K562 (cell line): ENCODE data around the gene BTBD18. TPM values are rescaled to one million over a fixed set of nuclear protein-coding genes. Genes with fewer than 3 reads are reported as not detected.

Source experiments
- ADNP ChIP-seq: fragments of 200-800 bp; sonication (Bioruptor generic); IDR thresholded peaks from 2 replicates; pipeline ENCODE4 v1.6.1; 2016; ENCODE audit warnings: missing genetic modification characterization, missing compliant biosample characterization
- CCAR2 ChIP-seq: fragments of 200-400 bp; formaldehyde crosslinking; IDR thresholded peaks from 2 replicates; pipeline ENCODE4 v1.6.1; 2017; ENCODE audit warnings: mild to moderate bottlenecking, low read depth, low read length
- FOXK2 ChIP-seq, 2 experiments: fragments of 450-650 bp; IDR thresholded peaks in 1 of 2; conservative IDR thresholded peaks in 1 of 2; 2 replicates each; pipeline ENCODE4 v1.6.1; 2016; ENCODE audit warnings: low read depth in 2 of 2, mild to moderate bottlenecking in 1 of 2
- GTF2A2 ChIP-seq: IDR thresholded peaks from 2 replicates; pipeline ENCODE4 v1.6.1; 2016; ENCODE audit warnings: mild to moderate bottlenecking, missing genetic modification characterization, missing compliant biosample characterization
- HDAC3 ChIP-seq: fragments of 450-650 bp; IDR thresholded peaks from 2 replicates; pipeline ENCODE4 v1.6.1; 2018; ENCODE audit warnings: borderline replicate concordance, mild to moderate bottlenecking, moderate library complexity; ENCODE audit not compliant: partially characterized antibody
- HSF4 ChIP-seq: fragments of 250-450 bp; sonication (Bioruptor Pico); IDR thresholded peaks from 2 replicates; pipeline ENCODE4 v2.1.2; 2022; ENCODE audit warnings: mild to moderate bottlenecking, moderate library complexity, borderline replicate concordance
- NCOA2 ChIP-seq, 2 experiments: fragments of 450-650 bp; IDR thresholded peaks; 2 replicates each; pipeline ENCODE4 v1.6.1; 2018; ENCODE audit warnings: mild to moderate bottlenecking in 2 of 2, moderate library complexity in 1 of 2; ENCODE audit not compliant: partially characterized antibody in 2 of 2
- NR2C2 ChIP-seq, 2 experiments: fragments of 200-800 bp in 1 of 2; sonication (Bioruptor generic) in 1 of 2; sonication (generic) in 1 of 2; formaldehyde crosslinking in 1 of 2; IDR thresholded peaks; 2 replicates each; pipeline versions ENCODE4 v1.6.1 to v1.8.0; 2016 to 2022; ENCODE audit warnings: mild to moderate bottlenecking in 1 of 2, missing compliant biosample characterization in 1 of 2, missing genetic modification characterization in 1 of 2, missing genetic modification reagents in 1 of 2
- SNRNP70 ChIP-seq: fragments of 200-400 bp; formaldehyde crosslinking; optimal IDR thresholded peaks from 2 replicates; pipeline ENCODE3; 2017; ENCODE audit warnings: low read depth, low read length
- STAT6 ChIP-seq: sonication (generic); formaldehyde crosslinking; IDR thresholded peaks from 2 replicates; pipeline ENCODE4 v1.8.1; 2023; ENCODE audit warnings: mild to moderate bottlenecking, missing genetic modification reagents
- TCF15 ChIP-seq: fragments of 250-450 bp; sonication (Bioruptor Pico); IDR thresholded peaks from 2 replicates; pipeline ENCODE4 v1.8.0; 2022; ENCODE audit warnings: moderate library complexity, mild to moderate bottlenecking, inconsistent platforms
- ZNF140 ChIP-seq: fragments of 250-450 bp; sonication (Bioruptor Pico); IDR thresholded peaks from 2 replicates; pipeline ENCODE4 v1.8.0; 2021; ENCODE audit warnings: moderate library complexity, mild to moderate bottlenecking, inconsistent platforms
- ZNF277 ChIP-seq: fragments of 250-450 bp; sonication (Bioruptor Pico); IDR thresholded peaks from 2 replicates; pipeline ENCODE4 v1.8.0; 2022; ENCODE audit warnings: inconsistent platforms, mild to moderate bottlenecking, moderate library complexity, borderline replicate concordance
- ZNF398 ChIP-seq: fragments of 250-450 bp; sonication (Bioruptor Pico); IDR thresholded peaks from 2 replicates; pipeline ENCODE4 v1.8.0; 2021; ENCODE audit warnings: moderate library complexity, mild to moderate bottlenecking, inconsistent platforms
- ZNF444 ChIP-seq: fragments of 250-450 bp; sonication (Bioruptor Pico); IDR thresholded peaks from 2 replicates; pipeline ENCODE4 v1.4.0; 2020; ENCODE audit warnings: mild to moderate bottlenecking, moderate library complexity
- ZNF655 ChIP-seq: fragments of 250-450 bp; sonication (Bioruptor Pico); IDR thresholded peaks from 2 replicates; pipeline ENCODE4 v1.5.0; 2021
- ZNF780A ChIP-seq: fragments of 250-450 bp; sonication (Bioruptor Pico); IDR thresholded peaks from 2 replicates; pipeline ENCODE4 v1.5.0; 2021; ENCODE audit warnings: mild to moderate bottlenecking
- polyA plus RNA-seq, 8 experiments: library from polyadenylated mRNA; depleted of rRNA in 4 of 8; stranded (reverse) in 5 of 8; unstranded in 3 of 8; fragments of >200 nt; fragmentation: Nextera tagmentation in 2 of 8; fragmentation: Illumina TruSeq in 1 of 8; extraction: Ambion mirVana in 2 of 8; extraction: Trizol in 1 of 8; gene quantifications; 2 replicates each; pipeline versions ENCODE4 v1.2.1 to v1.2.3, GENCODE V29; 2011 to 2014; ENCODE audit warnings: inconsistent platforms in 1 of 8, missing spikeins in 1 of 8
- total RNA-seq, 7 experiments: library from RNA; depleted of rRNA in 6 of 7; stranded (reverse); fragments of >200 nt in 6 of 7; fragmentation: Illumina TruSeq in 2 of 7; extraction: Trizol in 2 of 7; gene quantifications; 2 replicates each; pipeline versions ENCODE4 v1.2.1 to v1.2.3, GENCODE V29; 2011 to 2021; ENCODE audit warnings: low replicate concordance in 1 of 7

BTBD18 gene
- total and polyA plus RNA-seq, 9 of the 15 experiments (the other 6 are each of a cell fraction or from before 2014, with no cell fraction given), result 0.06 TPM; not detected in 8

- TF ChIP-seq STAT6 (CRISPR knock-in tag), result no peak
- no peak for TF ChIP-seq ZNF444 (CRISPR knock-in tag)
- no peak for TF ChIP-seq ZNF398 (CRISPR knock-in tag)
- TF ChIP-seq NCOA2 (IDR thresholded peaks at IDR 0.05; ENCODE audit: partially characterized antibody in 2 of 2), result no peak
- no peak for TF ChIP-seq SNRNP70
- no peak for TF ChIP-seq ZNF655 (CRISPR knock-in tag)
- TF ChIP-seq TCF15 (CRISPR knock-in tag), result no peak
- TF ChIP-seq ZNF140, result no peak
- TF ChIP-seq FOXK2 (conservative IDR thresholded peaks at IDR 0.05 in 1 of 2, IDR thresholded peaks at IDR 0.05 in 1 of 2; ENCODE audit: low read depth in 2 of 2), result peak; percentile 60 to 72; a peak in 2 of 4 replicates
- peak; percentile 95 for TF ChIP-seq NR2C2 (CRISPR knock-in tag; IDR thresholded peaks at IDR 0.05)
- TF ChIP-seq NR2C2 (tag; IDR thresholded peaks at IDR 0.05), result peak; percentile 100
- TF ChIP-seq HSF4 (CRISPR knock-in tag), result no peak
- no peak for TF ChIP-seq GTF2A2 (tag)
- TF ChIP-seq CCAR2, result no peak
- no peak for TF ChIP-seq ZNF277
- TF ChIP-seq ZNF780A, result no peak
- no peak for TF ChIP-seq HDAC3
- TF ChIP-seq ADNP (tag), result no peak
These were observed 39.1 kb downstream of the BTBD18 start, which contains the start of gene TMX2 (continued) for GRCh38 chr11:57712256-57713150.
